ENCODE data around the gene PLEKHG4B.

DNA sequence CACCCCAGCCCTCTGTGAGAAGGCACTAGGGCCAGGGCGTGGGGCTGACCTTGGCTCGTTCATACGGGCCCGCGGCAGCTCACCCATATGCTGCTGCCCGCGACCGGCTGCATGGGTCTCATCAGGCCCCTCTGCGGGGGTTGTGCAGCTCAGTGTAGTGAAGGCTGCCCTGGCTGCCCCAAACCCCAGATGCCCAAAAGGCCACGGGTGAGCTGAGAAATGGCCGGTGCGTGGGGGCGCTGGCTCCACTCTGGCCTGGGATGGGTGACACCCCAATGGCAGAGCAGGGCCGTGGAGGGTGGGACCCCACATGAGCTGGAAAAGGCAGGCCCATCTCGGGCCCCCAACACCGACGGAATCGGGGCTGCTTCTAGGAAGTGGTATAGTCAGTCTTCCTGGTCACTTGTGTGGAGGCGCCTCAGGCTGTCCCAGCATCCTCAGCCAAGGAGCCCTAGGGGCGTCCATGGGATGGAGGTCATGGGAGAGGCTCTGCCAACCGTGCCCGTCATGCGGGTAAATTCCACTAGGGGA lies 79.9 kb downstream of the PLEKHG4B start:
- TF ChIP-seq, protein P1, sequence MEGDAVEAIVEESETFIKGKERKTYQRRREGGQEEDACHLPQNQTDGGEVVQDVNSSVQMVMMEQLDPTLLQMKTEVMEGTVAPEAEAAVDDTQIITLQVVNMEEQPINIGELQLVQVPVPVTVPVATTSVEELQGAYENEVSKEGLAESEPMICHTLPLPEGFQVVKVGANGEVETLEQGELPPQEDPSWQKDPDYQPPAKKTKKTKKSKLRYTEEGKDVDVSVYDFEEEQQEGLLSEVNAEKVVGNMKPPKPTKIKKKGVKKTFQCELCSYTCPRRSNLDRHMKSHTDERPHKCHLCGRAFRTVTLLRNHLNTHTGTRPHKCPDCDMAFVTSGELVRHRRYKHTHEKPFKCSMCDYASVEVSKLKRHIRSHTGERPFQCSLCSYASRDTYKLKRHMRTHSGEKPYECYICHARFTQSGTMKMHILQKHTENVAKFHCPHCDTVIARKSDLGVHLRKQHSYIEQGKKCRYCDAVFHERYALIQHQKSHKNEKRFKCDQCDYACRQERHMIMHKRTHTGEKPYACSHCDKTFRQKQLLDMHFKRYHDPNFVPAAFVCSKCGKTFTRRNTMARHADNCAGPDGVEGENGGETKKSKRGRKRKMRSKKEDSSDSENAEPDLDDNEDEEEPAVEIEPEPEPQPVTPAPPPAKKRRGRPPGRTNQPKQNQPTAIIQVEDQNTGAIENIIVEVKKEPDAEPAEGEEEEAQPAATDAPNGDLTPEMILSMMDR (IDR thresholded peaks at IDR 0.05 in 8 of 11, conservative IDR thresholded peaks at IDR 0.05 in 3 of 11) = no peak
- TF ChIP-seq POLR2A (IDR thresholded peaks at IDR 0.05) = no peak
- TF ChIP-seq POLR2AphosphoS5 (IDR thresholded peaks at IDR 0.05) = no peak

Data from spleen (tissue), 7 donors.